Stimulated activated CD8-positive, alpha-beta memory T cell treated with anti-CD3 and anti-CD28 coated beads, Interleukin-15, amount 100 ng/mL, for 24 hours (primary cell): ENCODE data around the gene SSBP3.

ENCODE experiments used
- DNase-seq: peaks from one replicate; pipeline ENCODE4 v3.0.0-alpha.2; 2020; ENCODE audit warnings: low read depth

SSBP3 gene

GRCh38 chr1:54371038-54371941 lies 34.9 kb downstream of the SSBP3 start:
- no peak for DNase-seq

- DNase-seq, result no peak
These were observed 35.8 kb downstream of the SSBP3 start for GRCh38 chr1:54370287-54370989.

- no peak for DNase-seq
These were observed 38.6 kb downstream of the SSBP3 start for GRCh38 chr1:54367613-54368012.

- DNase-seq, result no peak
These were observed 40.3 kb downstream of the SSBP3 start for GRCh38 chr1:54365847-54366246.

GRCh38 chr1:54365398-54365797 lies 40.8 kb downstream of the SSBP3 start:
- no peak for DNase-seq

GRCh38 chr1:54364995-54365394 lies 41.2 kb downstream of the SSBP3 start:
- DNase-seq, result no peak

GRCh38 chr1:54364582-54364981 lies 41.6 kb downstream of the SSBP3 start:
- no peak for DNase-seq

- no peak for DNase-seq
These were observed 42.3 kb downstream of the SSBP3 start for GRCh38 chr1:54363925-54364324.

GRCh38 chr1:54362881-54363340 lies 43.3 kb downstream of the SSBP3 start:
- DNase-seq, result no peak

GRCh38 chr1:54361342-54361741 lies 44.9 kb downstream of the SSBP3 start:
- no peak for DNase-seq

- DNase-seq, result no peak
These were observed 45.8 kb downstream of the SSBP3 start for GRCh38 chr1:54360165-54361005.

- no peak for DNase-seq
These were observed 46.6 kb downstream of the SSBP3 start for GRCh38 chr1:54359393-54360162.

GRCh38 chr1:54358503-54359168 lies 47.6 kb downstream of the SSBP3 start:
- DNase-seq, result no peak

- no peak for DNase-seq
These were observed 48.2 kb downstream of the SSBP3 start for GRCh38 chr1:54357967-54358366.

- no peak for DNase-seq
These were observed 49.5 kb downstream of the SSBP3 start for GRCh38 chr1:54356680-54357147.

- DNase-seq, result no peak
These were observed 50.1 kb downstream of the SSBP3 start for GRCh38 chr1:54355931-54356679.

GRCh38 chr1:54354899-54355298 lies 51.3 kb downstream of the SSBP3 start:
- no peak for DNase-seq

GRCh38 chr1:54353959-54354358 lies 52.2 kb downstream of the SSBP3 start:
- no peak for DNase-seq

- DNase-seq, result no peak
These were observed 53.4 kb downstream of the SSBP3 start for GRCh38 chr1:54352755-54353154.

- DNase-seq, result no peak
These were observed 55.8 kb downstream of the SSBP3 start for GRCh38 chr1:54350360-54350759.
